Esophagus (tissue), 2 donors: ENCODE data around the gene MYCN. TPM values are rescaled to one million over a fixed set of nuclear protein-coding genes. Genes with fewer than 3 reads are reported as not detected.

Experiments used
- H3K27ac ChIP-seq, 2 donors: one replicate each; pipeline ENCODE4 v1.5.1; 2013; ENCODE audit warnings: low read depth in 2 of 2, mild to moderate bottlenecking in 2 of 2, inconsistent platforms in 1 of 2, low read length in 1 of 2, moderate library complexity in 1 of 2
- H3K27me3 ChIP-seq, 2 donors: one replicate each; pipeline ENCODE4 v1.6.1; 2013; ENCODE audit warnings: low read length in 2 of 2, control low read depth in 1 of 2, mild to moderate bottlenecking in 1 of 2; ENCODE audit not compliant: insufficient read depth in 2 of 2, control insufficient read depth in 1 of 2
- H3K36me3 ChIP-seq, 2 donors: one replicate each; pipeline ENCODE4 v1.6.1; 2013; ENCODE audit warnings: low read length in 1 of 2; ENCODE audit not compliant: control insufficient read depth in 2 of 2, insufficient read depth in 2 of 2
- H3K4me1 ChIP-seq, 2 donors: one replicate each; pipeline ENCODE4 v1.6.1; 2013; ENCODE audit warnings: low read length in 1 of 2; ENCODE audit not compliant: control insufficient read depth in 2 of 2, insufficient read depth in 2 of 2
- H3K4me3 ChIP-seq, 2 donors: one replicate each; pipeline ENCODE4 v1.5.1; 2013; ENCODE audit warnings: low read length in 2 of 2, mild to moderate bottlenecking in 2 of 2, low read depth in 1 of 2, moderate library complexity in 1 of 2
- H3K9me3 ChIP-seq, 2 donors: one replicate each; pipeline ENCODE4 v1.6.1; 2013; ENCODE audit warnings: mild to moderate bottlenecking in 2 of 2, low read depth in 1 of 2, low read length in 1 of 2, moderate library complexity in 1 of 2; ENCODE audit not compliant: control insufficient read depth in 2 of 2, insufficient read depth in 1 of 2
- WGBS, 2 donors: extraction: QIAGEN DNeasy Blood & Tissue Kit; methylation state at CpG; one replicate each; pipeline ENCODE4 v1.1.7; 2013; 5-methylcytosine and 5-hydroxymethylcytosine counted together
- polyA plus RNA-seq, 2 donors: library from polyadenylated mRNA; stranded (reverse); fragments of 200-250 nt; gene quantifications; one replicate each; pipeline ENCODE4 v1.2.3, GENCODE V29; 2013
- donor health status: healthy with polysubstance abuse.
- donor health status: Bipolar disorder and iron deficiency.

Gene MYCN
- polyA plus RNA-seq, 2 donors = 0.49 to 0.51 TPM

- peaks cover 0 to 2% of the 10 kb centered on the region in 2 donors for H3K4me1 ChIP-seq
- H3K4me3 ChIP-seq = no peak overlapping the region
- peaks cover 0 to 3% of the 10 kb centered on the region in 2 donors for H3K27me3 ChIP-seq
- 66 to 76% methylated on average over 4 of the region's 4 CpGs for WGBS, 2 donors
- H3K27ac ChIP-seq = no peak overlapping the region
- no peaks in the 10 kb centered on the region for H3K36me3 ChIP-seq
- H3K9me3 ChIP-seq = no peaks in the 10 kb centered on the region
Measured at GRCh38 chr2:15935675-15936074, 4.7 kb upstream of the MYCN start.

GRCh38 chr2:15936277-15937104 is 3.9 kb upstream of the MYCN start:
- Histone ChIP-seq H3K4me1 (peaks cover 0 to 5% of the 10 kb centered on the region in 2 donors), H3K36me3 (no peaks in the 10 kb centered on the region), H3K27ac (no peak overlapping the region), H3K9me3 (no peaks in the 10 kb centered on the region), H3K4me3 (no peak overlapping the region), H3K27me3 (peaks cover 0 to 8% of the 10 kb centered on the region in 2 donors)
- WGBS, 2 donors = 83 to 85% methylated on average over 5 of the region's 5 CpGs

- WGBS, 2 donors = 79 to 84% methylated on average over 8 of the region's 8 CpGs
- Histone ChIP-seq H3K36me3 (no peaks in the 10 kb centered on the region), H3K4me1 (peaks cover 0 to 8% of the 10 kb centered on the region in 2 donors), H3K9me3 (no peaks in the 10 kb centered on the region), H3K27me3 (peaks cover 0 to 11% of the 10 kb centered on the region in 2 donors), H3K27ac (no peak overlapping the region), H3K4me3 (no peak overlapping the region)
Measured at GRCh38 chr2:15937105-15937881, 3.1 kb upstream of the MYCN start.

- Histone ChIP-seq H3K4me1 (peaks cover 0 to 8% of the 10 kb centered on the region in 2 donors), H3K27ac (no peak overlapping the region), H3K4me3 (no peak overlapping the region), H3K36me3 (no peaks in the 10 kb centered on the region), H3K9me3 (no peaks in the 10 kb centered on the region), H3K27me3 (peaks cover 0 to 16% of the 10 kb centered on the region in 2 donors)
- WGBS, 2 donors = 86 to 88% methylated on average over 7 of the region's 7 CpGs
Measured at GRCh38 chr2:15937882-15938802, 2.2 kb upstream of the MYCN start.

- H3K27me3 ChIP-seq = peaks cover 0 to 16% of the 10 kb centered on the region in 2 donors
- H3K27ac ChIP-seq = no peak overlapping the region
- no peaks in the 10 kb centered on the region for H3K36me3 ChIP-seq
- no peak overlapping the region for H3K4me3 ChIP-seq
- peaks cover 0 to 10% of the 10 kb centered on the region in 2 donors for H3K4me1 ChIP-seq
- WGBS, 2 donors = 67 to 71% methylated on average over 8 of the region's 8 CpGs
- H3K9me3 ChIP-seq = no peaks in the 10 kb centered on the region
Measured at GRCh38 chr2:15938803-15939555, 1.4 kb upstream of the MYCN start.

GRCh38 chr2:15939556-15939853 is 845 bp upstream of the MYCN start:
- peaks cover 0 to 16% of the 10 kb centered on the region in 2 donors for H3K27me3 ChIP-seq
- H3K4me1 ChIP-seq = peaks cover 0 to 10% of the 10 kb centered on the region in 2 donors
- H3K36me3 ChIP-seq = no peaks in the 10 kb centered on the region
- H3K4me3 ChIP-seq = peak overlapping the region in 1 of 2 donors; percentile 51
- H3K9me3 ChIP-seq = no peaks in the 10 kb centered on the region
- H3K27ac ChIP-seq = no peak overlapping the region
- 2% methylated on average over 21 of the region's 21 CpGs for WGBS, 2 donors

- Histone ChIP-seq H3K36me3 (no peaks in the 10 kb centered on the region), H3K4me3 (peak overlapping the region; percentile 35 to 51), H3K9me3 (no peaks in the 10 kb centered on the region), H3K27ac (no peak overlapping the region), H3K27me3 (peaks cover 0 to 16% of the 10 kb centered on the region in 2 donors), H3K4me1 (peaks cover 0 to 10% of the 10 kb centered on the region in 2 donors)
- WGBS, 2 donors = 1% methylated on average over 51 to 52 of the region's 52 CpGs
Measured at GRCh38 chr2:15940661-15941480, 521 bp downstream of the MYCN start.

- H3K27me3 ChIP-seq = peaks cover 0 to 16% of the 10 kb centered on the region in 2 donors
- H3K9me3 ChIP-seq = no peaks in the 10 kb centered on the region
- H3K36me3 ChIP-seq = no peaks in the 10 kb centered on the region
- peak overlapping the region; percentile 40 to 51 for H3K4me3 ChIP-seq
- WGBS, 2 donors = 1% methylated on average over 10 to 14 of the region's 14 CpGs
- no peak overlapping the region for H3K27ac ChIP-seq
- H3K4me1 ChIP-seq = peaks cover 0 to 10% of the 10 kb centered on the region in 2 donors
Measured at GRCh38 chr2:15941481-15941850, 1.1 kb downstream of the MYCN start.
